Ovary (tissue), 3 donors: Measurements from ENCODE around the gene GRIK3.

Experiments
- POLR2A ChIP-seq: fragments of 450-650 bp; IDR thresholded peaks from one replicate; pipeline ENCODE4 v1.6.1; 2017; ENCODE audit warnings: antibody characterized with exemption, mild to moderate bottlenecking, moderate library complexity
- TF ChIP-seq, protein P1 (sequence below), 3 donors: fragments of 450-650 bp in 2 of 3; fragments of 200-600 bp in 1 of 3; IDR thresholded peaks; one replicate each; pipeline versions ENCODE4 v1.5.1 to v1.8.0; 2016 to 2022; ENCODE audit warnings: antibody characterized with exemption in 3 of 3, mild to moderate bottlenecking in 1 of 3
- donor health status: DM: no; HTN: no; CAD: no.

DNA sequence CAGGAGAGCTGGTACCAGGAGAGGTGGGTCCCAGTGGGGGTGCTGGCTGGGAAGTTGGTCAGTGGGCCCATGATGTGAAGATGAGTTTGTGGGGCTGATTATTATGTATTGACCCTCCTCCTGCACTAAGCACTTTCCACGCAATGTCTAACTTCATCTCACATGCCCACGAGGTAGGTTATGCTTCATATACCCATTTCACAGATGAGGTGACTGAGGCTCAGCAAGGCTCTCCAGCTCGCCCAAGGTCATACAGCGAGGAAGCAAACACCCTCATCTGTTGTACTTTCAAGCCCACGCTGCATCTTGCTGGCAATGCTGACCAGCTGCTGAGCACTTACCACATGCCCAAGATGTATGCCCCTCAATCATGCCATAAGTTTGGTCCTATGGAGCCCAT, 175.8 kb downstream of the GRIK3 start:
- TF ChIP-seq, protein P1, sequence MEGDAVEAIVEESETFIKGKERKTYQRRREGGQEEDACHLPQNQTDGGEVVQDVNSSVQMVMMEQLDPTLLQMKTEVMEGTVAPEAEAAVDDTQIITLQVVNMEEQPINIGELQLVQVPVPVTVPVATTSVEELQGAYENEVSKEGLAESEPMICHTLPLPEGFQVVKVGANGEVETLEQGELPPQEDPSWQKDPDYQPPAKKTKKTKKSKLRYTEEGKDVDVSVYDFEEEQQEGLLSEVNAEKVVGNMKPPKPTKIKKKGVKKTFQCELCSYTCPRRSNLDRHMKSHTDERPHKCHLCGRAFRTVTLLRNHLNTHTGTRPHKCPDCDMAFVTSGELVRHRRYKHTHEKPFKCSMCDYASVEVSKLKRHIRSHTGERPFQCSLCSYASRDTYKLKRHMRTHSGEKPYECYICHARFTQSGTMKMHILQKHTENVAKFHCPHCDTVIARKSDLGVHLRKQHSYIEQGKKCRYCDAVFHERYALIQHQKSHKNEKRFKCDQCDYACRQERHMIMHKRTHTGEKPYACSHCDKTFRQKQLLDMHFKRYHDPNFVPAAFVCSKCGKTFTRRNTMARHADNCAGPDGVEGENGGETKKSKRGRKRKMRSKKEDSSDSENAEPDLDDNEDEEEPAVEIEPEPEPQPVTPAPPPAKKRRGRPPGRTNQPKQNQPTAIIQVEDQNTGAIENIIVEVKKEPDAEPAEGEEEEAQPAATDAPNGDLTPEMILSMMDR (IDR thresholded peaks at IDR 0.05): no peak
- no peak for TF ChIP-seq POLR2A
